ENCODE data around the gene B3GNT8.

DNA sequence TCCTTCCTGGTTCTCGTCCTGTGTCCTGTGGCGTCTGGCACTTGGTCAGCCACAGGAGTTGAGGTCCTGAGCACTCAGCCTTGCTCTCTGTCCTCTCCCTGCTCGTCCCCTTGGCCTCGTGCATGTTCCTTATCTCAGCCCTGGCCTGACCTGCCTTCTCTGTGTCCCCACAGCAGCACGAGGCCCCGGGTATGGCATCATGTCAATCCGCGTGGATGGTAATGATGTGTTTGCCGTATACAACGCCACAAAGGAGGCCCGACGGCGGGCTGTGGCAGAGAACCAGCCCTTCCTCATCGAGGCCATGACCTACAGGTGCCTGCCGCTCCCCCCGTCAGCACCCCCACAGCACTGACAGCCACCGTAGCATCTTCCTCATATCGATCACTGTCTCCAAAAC is 4.7 kb downstream of the B3GNT8 start:
- TF ChIP-seq CTCF (IDR thresholded peaks at IDR 0.05; ENCODE audit: poor library complexity) (no peak), EZH2 (IDR thresholded peaks at IDR 0.05; ENCODE audit: borderline replicate concordance) (no peak)

Measured in hepatocyte (in vitro differentiated cells).